Esophagus muscularis mucosa (tissue), 3 donors: Measurements from ENCODE around the gene ANKRD22.

ENCODE experiments used
- POLR2A ChIP-seq: fragments of 450-650 bp; IDR thresholded peaks from one replicate; pipeline ENCODE4 v1.6.1; 2017; ENCODE audit warnings: antibody characterized with exemption, moderate library complexity, mild to moderate bottlenecking, low read depth
- TF ChIP-seq, protein P1 (sequence below), 3 experiments: fragments of 200-600 bp in 2 of 3; fragments of 450-650 bp in 1 of 3; sonication (generic) in 2 of 3; IDR thresholded peaks; one replicate each; pipeline ENCODE4 v1.5.1; 2017 to 2019; ENCODE audit warnings: antibody characterized with exemption in 3 of 3, mild to moderate bottlenecking in 2 of 3, moderate library complexity in 1 of 3

DNA sequence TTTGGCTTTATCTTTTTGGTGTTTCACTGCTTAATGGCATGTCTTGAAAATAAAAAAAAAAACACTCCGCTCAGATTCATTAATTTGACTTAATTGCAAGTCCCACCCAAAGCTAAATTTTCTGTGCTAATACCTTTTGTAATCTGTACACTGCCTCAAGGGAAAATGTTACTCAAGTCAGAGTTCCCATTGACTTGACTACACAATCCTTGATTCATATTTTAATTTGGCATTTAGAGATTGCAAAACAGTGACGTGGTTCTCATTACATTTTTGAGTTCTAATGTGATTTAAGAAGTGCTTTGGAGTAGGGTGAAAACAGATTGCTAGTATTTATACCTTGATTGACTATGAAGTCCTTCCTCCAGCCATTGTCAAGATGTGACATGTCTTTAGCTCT, 70.4 kb downstream of the ANKRD22 start:
- TF ChIP-seq POLR2A: no peak
- TF ChIP-seq, protein P1, sequence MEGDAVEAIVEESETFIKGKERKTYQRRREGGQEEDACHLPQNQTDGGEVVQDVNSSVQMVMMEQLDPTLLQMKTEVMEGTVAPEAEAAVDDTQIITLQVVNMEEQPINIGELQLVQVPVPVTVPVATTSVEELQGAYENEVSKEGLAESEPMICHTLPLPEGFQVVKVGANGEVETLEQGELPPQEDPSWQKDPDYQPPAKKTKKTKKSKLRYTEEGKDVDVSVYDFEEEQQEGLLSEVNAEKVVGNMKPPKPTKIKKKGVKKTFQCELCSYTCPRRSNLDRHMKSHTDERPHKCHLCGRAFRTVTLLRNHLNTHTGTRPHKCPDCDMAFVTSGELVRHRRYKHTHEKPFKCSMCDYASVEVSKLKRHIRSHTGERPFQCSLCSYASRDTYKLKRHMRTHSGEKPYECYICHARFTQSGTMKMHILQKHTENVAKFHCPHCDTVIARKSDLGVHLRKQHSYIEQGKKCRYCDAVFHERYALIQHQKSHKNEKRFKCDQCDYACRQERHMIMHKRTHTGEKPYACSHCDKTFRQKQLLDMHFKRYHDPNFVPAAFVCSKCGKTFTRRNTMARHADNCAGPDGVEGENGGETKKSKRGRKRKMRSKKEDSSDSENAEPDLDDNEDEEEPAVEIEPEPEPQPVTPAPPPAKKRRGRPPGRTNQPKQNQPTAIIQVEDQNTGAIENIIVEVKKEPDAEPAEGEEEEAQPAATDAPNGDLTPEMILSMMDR (IDR thresholded peaks at IDR 0.05): no peak
